DOHH2 (cell line): ENCODE results near the gene HSPH1.

Source experiments
- EZH2phosphoT487 ChIP-seq: fragments of 200-600 bp; sonication (generic); IDR thresholded peaks from 2 replicates; pipeline ENCODE4 v1.6.1; 2017; ENCODE audit warnings: borderline replicate concordance, mild to moderate bottlenecking, antibody characterized with exemption, low read length, moderate library complexity, mixed read lengths
- TF ChIP-seq, protein P1 (sequence below): fragments of 200-600 bp; sonication (generic); IDR thresholded peaks from one replicate; pipeline ENCODE4 v1.5.1; 2014; ENCODE audit warnings: antibody characterized with exemption, mild to moderate bottlenecking, low read depth, low read length; ENCODE audit not compliant: poor library complexity, severe bottlenecking

DNA sequence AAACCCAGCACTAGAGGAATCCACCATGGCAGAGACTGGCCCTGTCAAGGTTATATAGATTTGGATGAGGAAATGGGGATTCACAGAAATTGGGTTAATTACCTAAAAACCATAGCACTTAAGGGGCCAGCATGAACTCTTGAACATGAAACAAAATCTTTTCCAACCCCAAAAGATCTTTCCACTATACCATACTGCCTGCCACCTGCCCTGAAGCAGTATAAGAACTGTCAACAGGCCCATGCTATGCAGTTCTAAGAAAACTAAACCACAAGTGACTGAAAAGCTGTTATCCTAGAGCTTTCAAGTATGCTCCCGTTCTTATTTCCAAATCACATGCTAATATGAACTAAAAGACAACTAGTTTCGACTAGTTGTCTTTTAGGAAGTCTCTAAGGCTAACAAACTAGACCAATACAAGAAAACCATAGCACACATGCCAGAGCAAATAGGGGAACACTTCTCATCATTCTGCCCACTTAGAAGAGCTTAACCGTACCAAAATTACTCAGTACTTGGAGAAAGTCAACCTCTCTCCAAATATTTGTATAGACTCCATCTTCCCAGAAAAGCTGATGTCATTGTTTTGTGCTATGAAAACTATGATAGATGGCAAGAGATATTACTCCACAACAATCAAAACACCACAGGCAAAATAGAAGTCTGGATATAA lies 27.5 kb downstream of the HSPH1 start:
- TF ChIP-seq, protein P1, sequence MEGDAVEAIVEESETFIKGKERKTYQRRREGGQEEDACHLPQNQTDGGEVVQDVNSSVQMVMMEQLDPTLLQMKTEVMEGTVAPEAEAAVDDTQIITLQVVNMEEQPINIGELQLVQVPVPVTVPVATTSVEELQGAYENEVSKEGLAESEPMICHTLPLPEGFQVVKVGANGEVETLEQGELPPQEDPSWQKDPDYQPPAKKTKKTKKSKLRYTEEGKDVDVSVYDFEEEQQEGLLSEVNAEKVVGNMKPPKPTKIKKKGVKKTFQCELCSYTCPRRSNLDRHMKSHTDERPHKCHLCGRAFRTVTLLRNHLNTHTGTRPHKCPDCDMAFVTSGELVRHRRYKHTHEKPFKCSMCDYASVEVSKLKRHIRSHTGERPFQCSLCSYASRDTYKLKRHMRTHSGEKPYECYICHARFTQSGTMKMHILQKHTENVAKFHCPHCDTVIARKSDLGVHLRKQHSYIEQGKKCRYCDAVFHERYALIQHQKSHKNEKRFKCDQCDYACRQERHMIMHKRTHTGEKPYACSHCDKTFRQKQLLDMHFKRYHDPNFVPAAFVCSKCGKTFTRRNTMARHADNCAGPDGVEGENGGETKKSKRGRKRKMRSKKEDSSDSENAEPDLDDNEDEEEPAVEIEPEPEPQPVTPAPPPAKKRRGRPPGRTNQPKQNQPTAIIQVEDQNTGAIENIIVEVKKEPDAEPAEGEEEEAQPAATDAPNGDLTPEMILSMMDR: no peak
- TF ChIP-seq EZH2phosphoT487: no peak
